Fibroblast of lung (primary cell): Measurements from ENCODE around the gene TMEM212.

Experiments used
- EZH2 ChIP-seq: IDR thresholded peaks from 2 replicates; pipeline ENCODE4 v1.5.1; 2012; ENCODE audit warnings: low read length, control low read depth, mild to moderate bottlenecking; ENCODE audit errors: missing control alignments
- TF ChIP-seq, protein P1 (sequence below), 2 donors: IDR thresholded peaks in 1 of 2; conservative IDR thresholded peaks in 1 of 2; 1 replicate in 1 of 2; 2 replicates in 1 of 2; pipeline ENCODE4 v1.5.1; 2011 to 2012; ENCODE audit warnings: low read length in 2 of 2, control low read depth in 1 of 2, inconsistent platforms in 1 of 2, low read depth in 1 of 2, mild to moderate bottlenecking in 1 of 2

DNA sequence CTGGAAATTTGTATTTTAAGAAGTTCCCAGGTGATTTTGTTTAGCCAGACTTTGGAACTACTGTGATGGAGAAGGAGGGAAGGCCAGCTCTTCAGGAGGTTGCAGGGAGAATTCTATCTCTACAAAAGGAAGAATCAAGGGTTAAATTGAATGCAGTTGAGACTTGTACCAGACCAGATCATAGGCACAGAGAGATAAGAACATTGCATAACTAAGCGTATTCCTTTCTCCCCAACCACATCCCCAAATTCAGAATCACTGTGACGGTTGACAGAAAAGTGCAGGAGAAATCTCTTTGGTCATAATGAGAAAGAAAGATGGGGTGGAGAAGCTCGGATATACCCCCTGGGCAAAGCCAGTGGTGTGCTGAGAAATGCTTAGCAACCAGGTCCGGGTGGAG, 40.1 kb upstream of the TMEM212 start:
- TF ChIP-seq EZH2 = no peak
- TF ChIP-seq, protein P1, sequence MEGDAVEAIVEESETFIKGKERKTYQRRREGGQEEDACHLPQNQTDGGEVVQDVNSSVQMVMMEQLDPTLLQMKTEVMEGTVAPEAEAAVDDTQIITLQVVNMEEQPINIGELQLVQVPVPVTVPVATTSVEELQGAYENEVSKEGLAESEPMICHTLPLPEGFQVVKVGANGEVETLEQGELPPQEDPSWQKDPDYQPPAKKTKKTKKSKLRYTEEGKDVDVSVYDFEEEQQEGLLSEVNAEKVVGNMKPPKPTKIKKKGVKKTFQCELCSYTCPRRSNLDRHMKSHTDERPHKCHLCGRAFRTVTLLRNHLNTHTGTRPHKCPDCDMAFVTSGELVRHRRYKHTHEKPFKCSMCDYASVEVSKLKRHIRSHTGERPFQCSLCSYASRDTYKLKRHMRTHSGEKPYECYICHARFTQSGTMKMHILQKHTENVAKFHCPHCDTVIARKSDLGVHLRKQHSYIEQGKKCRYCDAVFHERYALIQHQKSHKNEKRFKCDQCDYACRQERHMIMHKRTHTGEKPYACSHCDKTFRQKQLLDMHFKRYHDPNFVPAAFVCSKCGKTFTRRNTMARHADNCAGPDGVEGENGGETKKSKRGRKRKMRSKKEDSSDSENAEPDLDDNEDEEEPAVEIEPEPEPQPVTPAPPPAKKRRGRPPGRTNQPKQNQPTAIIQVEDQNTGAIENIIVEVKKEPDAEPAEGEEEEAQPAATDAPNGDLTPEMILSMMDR (conservative IDR thresholded peaks at IDR 0.05 in 1 of 2, IDR thresholded peaks at IDR 0.05 in 1 of 2; ENCODE audit: low read depth in 1 of 2, low read length in 2 of 2) = no peak
